ENCODE results near the gene PIEZO1. TPM values are rescaled to one million over a fixed set of nuclear protein-coding genes. Genes with fewer than 3 reads are reported as not detected.

The PIEZO1 gene
- total RNA-seq, 2 donors from 2014 or later = 84.1 to 97.0 TPM

DNA sequence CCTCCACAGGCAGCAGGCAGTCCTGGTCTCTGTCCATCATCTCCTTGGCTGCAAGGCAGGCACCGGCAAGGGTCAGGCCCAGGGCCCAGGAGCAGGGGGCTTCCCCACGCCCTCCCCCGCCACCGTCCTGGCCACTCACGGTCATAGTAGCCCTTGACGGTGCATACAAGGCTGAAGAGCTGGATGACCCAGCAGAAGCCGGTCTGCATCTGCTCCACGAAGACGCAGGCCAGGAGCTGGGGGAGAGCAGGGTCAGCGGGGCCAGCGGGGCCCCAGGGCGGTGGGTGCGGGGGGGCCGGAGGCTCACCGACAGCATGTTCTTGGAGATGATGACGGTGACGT lies 58.6 kb downstream of the PIEZO1 start:
- no peaks in the 10 kb centered on the region for H3K4me1 Mint-ChIP-seq
- H3K36me3 Mint-ChIP-seq (ENCODE audit: low read depth) = peaks cover 18% of the 10 kb centered on the region
- Histone ChIP-seq H3K27me3 (ENCODE audit: control insufficient read depth, insufficient read depth, low read length, poor library complexity, severe bottlenecking) (no peaks in the 10 kb centered on the region), H3K9ac (ENCODE audit: extremely low read depth, low read length, poor library complexity, severe bottlenecking) (no peak overlapping the region), H3K36me3 (ENCODE audit: control insufficient read depth, insufficient read depth, low read length) (peaks cover 3% of the 10 kb centered on the region), H3K4me3 (ENCODE audit: low read length) (no peak overlapping the region), H3K4me1 (ENCODE audit: control insufficient read depth, insufficient read depth, low read length) (no peaks in the 10 kb centered on the region), H3K9me3 (ENCODE audit: control insufficient read depth, low read length) (no peaks in the 10 kb centered on the region), H3K27ac (ENCODE audit: low read depth, low read length) (no peak overlapping the region)
- 94 to 96% methylated on average over 16 of the region's 17 CpGs for WGBS, 2 experiments (ENCODE audit: insufficient coverage in 1 of 2, insufficient read length in 1 of 2)
- DNase-seq = no peak
- no peaks in the 10 kb centered on the region for H3K9me3 Mint-ChIP-seq
- no peak overlapping the region for H3K27ac Mint-ChIP-seq
- no peak overlapping the region for H3K4me3 Mint-ChIP-seq
- TF ChIP-seq, protein P1, sequence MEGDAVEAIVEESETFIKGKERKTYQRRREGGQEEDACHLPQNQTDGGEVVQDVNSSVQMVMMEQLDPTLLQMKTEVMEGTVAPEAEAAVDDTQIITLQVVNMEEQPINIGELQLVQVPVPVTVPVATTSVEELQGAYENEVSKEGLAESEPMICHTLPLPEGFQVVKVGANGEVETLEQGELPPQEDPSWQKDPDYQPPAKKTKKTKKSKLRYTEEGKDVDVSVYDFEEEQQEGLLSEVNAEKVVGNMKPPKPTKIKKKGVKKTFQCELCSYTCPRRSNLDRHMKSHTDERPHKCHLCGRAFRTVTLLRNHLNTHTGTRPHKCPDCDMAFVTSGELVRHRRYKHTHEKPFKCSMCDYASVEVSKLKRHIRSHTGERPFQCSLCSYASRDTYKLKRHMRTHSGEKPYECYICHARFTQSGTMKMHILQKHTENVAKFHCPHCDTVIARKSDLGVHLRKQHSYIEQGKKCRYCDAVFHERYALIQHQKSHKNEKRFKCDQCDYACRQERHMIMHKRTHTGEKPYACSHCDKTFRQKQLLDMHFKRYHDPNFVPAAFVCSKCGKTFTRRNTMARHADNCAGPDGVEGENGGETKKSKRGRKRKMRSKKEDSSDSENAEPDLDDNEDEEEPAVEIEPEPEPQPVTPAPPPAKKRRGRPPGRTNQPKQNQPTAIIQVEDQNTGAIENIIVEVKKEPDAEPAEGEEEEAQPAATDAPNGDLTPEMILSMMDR (conservative IDR thresholded peaks at IDR 0.05) = no peak
- no peaks in the 10 kb centered on the region for H3K27me3 Mint-ChIP-seq (ENCODE audit: insufficient read depth)

GRCh38 chr16:88725609-88726407 lies 59.2 kb downstream of the PIEZO1 start:
- H3K9ac ChIP-seq (ENCODE audit: extremely low read depth, low read length, poor library complexity, severe bottlenecking) = no peak overlapping the region
- DNase-seq = no peak
- 94 to 95% methylated on average over 16 to 32 of the region's 32 CpGs for WGBS, 2 experiments (ENCODE audit: insufficient coverage in 1 of 2, insufficient read length in 1 of 2)
- TF ChIP-seq, protein P1 (conservative IDR thresholded peaks at IDR 0.05) = no peak
- Mint-ChIP-seq H3K27me3 (ENCODE audit: insufficient read depth) (no peaks in the 10 kb centered on the region), H3K36me3 (ENCODE audit: low read depth) (peaks cover 13% of the 10 kb centered on the region), H3K9me3 (no peaks in the 10 kb centered on the region), H3K4me1 (no peaks in the 10 kb centered on the region), H3K4me3 (no peak overlapping the region), H3K27ac (no peak overlapping the region)
- H3K4me3 ChIP-seq (ENCODE audit: low read length) = no peak overlapping the region
- H3K4me1 ChIP-seq (ENCODE audit: control insufficient read depth, insufficient read depth, low read length) = no peaks in the 10 kb centered on the region
- no peaks in the 10 kb centered on the region for H3K27me3 ChIP-seq (ENCODE audit: control insufficient read depth, insufficient read depth, low read length, poor library complexity, severe bottlenecking)
- H3K27ac ChIP-seq (ENCODE audit: low read depth, low read length) = no peak overlapping the region
- peaks cover 3% of the 10 kb centered on the region for H3K36me3 ChIP-seq (ENCODE audit: control insufficient read depth, insufficient read depth, low read length)
- H3K9me3 ChIP-seq (ENCODE audit: control insufficient read depth, low read length) = no peaks in the 10 kb centered on the region

DNA sequence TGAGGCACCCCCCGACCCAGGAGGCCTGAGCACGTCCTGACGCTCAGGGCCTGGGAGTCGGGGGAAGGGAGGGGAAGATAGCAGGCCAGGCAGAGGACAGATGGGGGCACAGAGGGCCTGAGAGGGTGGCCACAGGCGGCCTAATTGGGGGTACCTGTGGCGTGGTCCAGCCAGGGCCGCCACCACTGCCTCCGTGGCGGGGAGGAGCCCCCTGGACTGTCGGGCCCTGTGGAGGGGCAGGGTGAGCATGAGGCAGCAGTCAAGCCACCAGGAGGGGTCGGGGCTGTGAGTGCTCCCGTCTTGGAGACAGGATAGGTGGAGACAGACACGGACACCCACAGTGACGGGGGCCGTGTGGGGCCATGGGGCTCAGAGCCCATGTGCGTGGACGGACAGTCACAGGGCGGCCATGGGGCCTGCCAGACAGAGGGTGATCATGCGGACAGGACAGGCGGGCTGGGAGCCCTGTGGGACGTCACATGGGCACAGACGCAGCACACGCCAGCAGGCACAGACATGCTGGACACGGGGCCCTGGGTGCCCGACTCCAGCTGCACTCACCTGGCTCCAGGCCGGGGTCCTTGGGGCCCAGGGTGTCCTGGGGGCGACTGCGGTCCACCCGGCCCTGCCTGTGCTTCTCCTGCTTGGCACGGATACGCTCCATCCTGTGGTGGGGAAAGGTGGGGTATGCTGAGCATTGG lies 60.0 kb downstream of the PIEZO1 start:
- Histone ChIP-seq H3K9ac (ENCODE audit: extremely low read depth, low read length, poor library complexity, severe bottlenecking) (no peak overlapping the region), H3K4me3 (ENCODE audit: low read length) (no peak overlapping the region), H3K27me3 (ENCODE audit: control insufficient read depth, insufficient read depth, low read length, poor library complexity, severe bottlenecking) (no peaks in the 10 kb centered on the region), H3K36me3 (ENCODE audit: control insufficient read depth, insufficient read depth, low read length) (peaks cover 3% of the 10 kb centered on the region), H3K4me1 (ENCODE audit: control insufficient read depth, insufficient read depth, low read length) (no peaks in the 10 kb centered on the region), H3K27ac (ENCODE audit: low read depth, low read length) (no peak overlapping the region), H3K9me3 (ENCODE audit: control insufficient read depth, low read length) (no peaks in the 10 kb centered on the region)
- Mint-ChIP-seq H3K4me1 (no peaks in the 10 kb centered on the region), H3K27ac (no peak overlapping the region), H3K27me3 (ENCODE audit: insufficient read depth) (no peaks in the 10 kb centered on the region), H3K9me3 (no peaks in the 10 kb centered on the region), H3K4me3 (no peak overlapping the region), H3K36me3 (ENCODE audit: low read depth) (peaks cover 17% of the 10 kb centered on the region)
- 90 to 92% methylated on average over 11 to 31 of the region's 31 CpGs for WGBS, 2 experiments (ENCODE audit: insufficient coverage in 1 of 2, insufficient read length in 1 of 2)
- TF ChIP-seq, protein P1 (conservative IDR thresholded peaks at IDR 0.05) = no peak
- no peak for DNase-seq

All from endodermal cell (in vitro differentiated cells).